Activated T-cell treated with anti-CD3 and anti-CD28 coated beads for 1 hour (primary cell): ENCODE measurements around the gene FAM120B.
"Not testable (repeated sequence)": the region's sequence is repeated elsewhere in the genome, so short reads cannot be mapped to it uniquely, and the experiment has no call there.

Experiments
- DNase-seq: peaks from one replicate; pipeline ENCODE4 v3.0.0-alpha.2; 2020; ENCODE audit warnings: low read depth

The FAM120B gene

GRCh38 chr6:170297576-170298330 lies 8.8 kb upstream of the FAM120B start:
- no peak for DNase-seq

- no peak for DNase-seq
These were observed 7.9 kb upstream of the FAM120B start for GRCh38 chr6:170298688-170299087.

- DNase-seq, result no peak
These were observed 5.4 kb upstream of the FAM120B start for GRCh38 chr6:170301184-170301583.

- no peak for DNase-seq
These were observed 694 bp upstream of the FAM120B start for GRCh38 chr6:170305805-170306323.

- no peak for DNase-seq
These were observed 555 bp downstream of the FAM120B start for GRCh38 chr6:170307080-170307545.

GRCh38 chr6:170308761-170309160 lies 2.2 kb downstream of the FAM120B start:
- DNase-seq, result no peak

- no peak for DNase-seq
These were observed 5.1 kb downstream of the FAM120B start for GRCh38 chr6:170311696-170312095.

GRCh38 chr6:170312876-170313275 lies 6.3 kb downstream of the FAM120B start:
- no peak for DNase-seq

- no peak for DNase-seq
These were observed 7.2 kb downstream of the FAM120B start for GRCh38 chr6:170313716-170314295.

- no peak for DNase-seq
These were observed 8.4 kb downstream of the FAM120B start for GRCh38 chr6:170314983-170315382.

- no peak for DNase-seq
These were observed 9.5 kb downstream of the FAM120B start for GRCh38 chr6:170316071-170316470.

GRCh38 chr6:170317076-170317475 lies 10.5 kb downstream of the FAM120B start:
- DNase-seq, result no peak

GRCh38 chr6:170317718-170318117 lies 11.2 kb downstream of the FAM120B start:
- no peak for DNase-seq

GRCh38 chr6:170329321-170329720 lies 22.8 kb downstream of the FAM120B start:
- DNase-seq, result no peak

GRCh38 chr6:170335199-170335598 lies 28.6 kb downstream of the FAM120B start:
- DNase-seq, result not testable (repeated sequence)

- DNase-seq, result no peak
These were observed 38.3 kb downstream of the FAM120B start for GRCh38 chr6:170344631-170345576.

- DNase-seq, result no peak
These were observed 39.1 kb downstream of the FAM120B start for GRCh38 chr6:170345662-170346061.

GRCh38 chr6:170346649-170347048 lies 40.1 kb downstream of the FAM120B start:
- no peak for DNase-seq

- DNase-seq, result no peak
These were observed 40.5 kb downstream of the FAM120B start for GRCh38 chr6:170347091-170347490.

- DNase-seq, result no peak
These were observed 41.4 kb downstream of the FAM120B start for GRCh38 chr6:170347975-170348374.

- not testable (repeated sequence) for DNase-seq
These were observed 44.9 kb downstream of the FAM120B start for GRCh38 chr6:170351456-170351855.

- DNase-seq, result not testable (repeated sequence)
These were observed 48.6 kb downstream of the FAM120B start for GRCh38 chr6:170355190-170355589.
